ENCODE results near the gene ARL5C.

- TF ChIP-seq ATF2 (CRISPR knock-in tag; IDR thresholded peaks at IDR 0.05; ENCODE audit: borderline replicate concordance, low read depth) (no peak), KAT7 (CRISPR knock-in tag; IDR thresholded peaks at IDR 0.05; ENCODE audit: borderline replicate concordance) (no peak), ELF4 (CRISPR knock-in tag; IDR thresholded peaks at IDR 0.05; ENCODE audit: low read depth) (no peak), NR2C2 (CRISPR knock-in tag; IDR thresholded peaks at IDR 0.05) (no peak), CTCF (IDR thresholded peaks at IDR 0.05) (no peak), JUN (CRISPR knock-in tag; IDR thresholded peaks at IDR 0.05) (no peak), ATF3 (CRISPR knock-in tag; conservative IDR thresholded peaks at IDR 0.05) (no peak), STAT6 (CRISPR knock-in tag; conservative IDR thresholded peaks at IDR 0.05; ENCODE audit: low read depth) (no peak), ZNF281 (CRISPR knock-in tag; IDR thresholded peaks at IDR 0.05) (no peak), USF2 (CRISPR knock-in tag; IDR thresholded peaks at IDR 0.05) (no peak), NFATC4 (CRISPR knock-in tag; IDR thresholded peaks at IDR 0.05) (no peak), NR3C1 (CRISPR knock-in tag; conservative IDR thresholded peaks at IDR 0.05; ENCODE audit: low read depth) (no peak)
Observed at GRCh38 chr17:39170558-39170957, 4.6 kb upstream of the ARL5C start.

Measured in WTC11 (cell line).